Measurements from ENCODE around the gene ABHD12B.

GRCh38 chr14:50844391-50844790, 27.5 kb upstream of the ABHD12B start:
- TF ChIP-seq POGK (CRISPR knock-in tag; conservative IDR thresholded peaks at IDR 0.05) (no peak), STAT5B (CRISPR knock-in tag; IDR thresholded peaks at IDR 0.05) (no peak), ZSCAN30 (CRISPR knock-in tag; IDR thresholded peaks at IDR 0.05) (no peak)
